ENCODE results near the gene GPN2. TPM values are rescaled to one million over a fixed set of nuclear protein-coding genes. Genes with fewer than 3 reads are reported as not detected.

GPN2 gene
- polyA plus RNA-seq, 1 donor from 2014 or later = 20.2 TPM

- Histone ChIP-seq H3K79me2 (replicated peaks; ENCODE audit: insufficient read depth, low read length) (no peaks in the 10 kb centered on the region), H3K9me2 (ENCODE audit: insufficient read depth, low read length) (no peaks in the 10 kb centered on the region), H3K27me3 (ENCODE audit: insufficient read depth, low read depth, low read length) (no peaks in the 10 kb centered on the region), H3K9ac (ENCODE audit: low read length) (no peak overlapping the region), H4K20me1 (ENCODE audit: insufficient read depth) (no peaks in the 10 kb centered on the region), H2AFZ (ENCODE audit: low read depth, low read length) (no peak overlapping the region), H3K4me3 (ENCODE audit: low read length) (no peak overlapping the region), H3K4me2 (ENCODE audit: low read length) (no peak overlapping the region), H3F3A (ENCODE audit: insufficient read depth, low read length, poor library complexity, severe bottlenecking) (no peaks in the 10 kb centered on the region), H3K9me3 (ENCODE audit: low read length) (no peaks in the 10 kb centered on the region), H3K36me3 (ENCODE audit: insufficient read depth, low read length) (no peaks in the 10 kb centered on the region), H3K27ac (ENCODE audit: low read length) (no peak overlapping the region)
- TF ChIP-seq EZH2 (IDR thresholded peaks at IDR 0.05; ENCODE audit: borderline replicate concordance, insufficient read depth, low read length, poor library complexity, severe bottlenecking) (no peak), POLR2AphosphoS5 (IDR thresholded peaks at IDR 0.05) (no peak), RAD21 (conservative IDR thresholded peaks at IDR 0.05) (no peak), TAF1 (IDR thresholded peaks at IDR 0.05; ENCODE audit: low read depth) (no peak), SMC3 (conservative IDR thresholded peaks at IDR 0.05; ENCODE audit: poor library complexity) (no peak), MXI1 (conservative IDR thresholded peaks at IDR 0.05; ENCODE audit: poor library complexity, severe bottlenecking) (no peak), CTCF (IDR thresholded peaks at IDR 0.05; ENCODE audit: poor library complexity, severe bottlenecking) (no peak), REST (IDR thresholded peaks at IDR 0.05; ENCODE audit: borderline replicate concordance) (no peak), EP300 (conservative IDR thresholded peaks at IDR 0.05; ENCODE audit: poor library complexity, severe bottlenecking) (no peak)
Measured at GRCh38 chr1:26858160-26858559, 31.9 kb downstream of the GPN2 start.

- Histone ChIP-seq H3K27me3 (ENCODE audit: insufficient read depth, low read depth, low read length) (no peaks in the 10 kb centered on the region), H3K27ac (ENCODE audit: low read length) (no peak overlapping the region), H4K20me1 (ENCODE audit: insufficient read depth) (no peaks in the 10 kb centered on the region), H2AFZ (ENCODE audit: low read depth, low read length) (no peak overlapping the region), H3K4me3 (ENCODE audit: low read length) (no peak overlapping the region), H3K79me2 (replicated peaks; ENCODE audit: insufficient read depth, low read length) (no peaks in the 10 kb centered on the region), H3K9me2 (ENCODE audit: insufficient read depth, low read length) (no peaks in the 10 kb centered on the region), H3K4me2 (ENCODE audit: low read length) (no peak overlapping the region), H3K9me3 (ENCODE audit: low read length) (no peaks in the 10 kb centered on the region), H3F3A (ENCODE audit: insufficient read depth, low read length, poor library complexity, severe bottlenecking) (no peaks in the 10 kb centered on the region), H3K9ac (ENCODE audit: low read length) (no peak overlapping the region), H3K36me3 (ENCODE audit: insufficient read depth, low read length) (no peaks in the 10 kb centered on the region)
- TF ChIP-seq TAF1 (IDR thresholded peaks at IDR 0.05; ENCODE audit: low read depth) (no peak), EZH2 (IDR thresholded peaks at IDR 0.05; ENCODE audit: borderline replicate concordance, insufficient read depth, low read length, poor library complexity, severe bottlenecking) (no peak), CTCF (IDR thresholded peaks at IDR 0.05; ENCODE audit: poor library complexity, severe bottlenecking) (no peak), SMC3 (conservative IDR thresholded peaks at IDR 0.05; ENCODE audit: poor library complexity) (no peak), POLR2AphosphoS5 (IDR thresholded peaks at IDR 0.05) (no peak), REST (IDR thresholded peaks at IDR 0.05; ENCODE audit: borderline replicate concordance) (no peak), RAD21 (conservative IDR thresholded peaks at IDR 0.05) (no peak), EP300 (conservative IDR thresholded peaks at IDR 0.05; ENCODE audit: poor library complexity, severe bottlenecking) (no peak), MXI1 (conservative IDR thresholded peaks at IDR 0.05; ENCODE audit: poor library complexity, severe bottlenecking) (no peak)
Measured at GRCh38 chr1:26857473-26858060, 32.5 kb downstream of the GPN2 start.
